Activated T-helper 1 cell treated with Interleukin-2 at 50 U/mL for 16 hours (primary cell): ENCODE results near the gene TSPAN15.

ENCODE experiments used
- DNase-seq: peaks from one replicate; pipeline ENCODE4 v3.0.0-alpha.2; 2020; ENCODE audit warnings: low read depth

The TSPAN15 gene

GRCh38 chr10:69466158-69466490 lies 14.9 kb downstream of the TSPAN15 start:
- DNase-seq = no peak

GRCh38 chr10:69466689-69467088 lies 15.4 kb downstream of the TSPAN15 start:
- no peak for DNase-seq

GRCh38 chr10:69467928-69468750 lies 16.9 kb downstream of the TSPAN15 start:
- no peak for DNase-seq

- DNase-seq = no peak
Measured at GRCh38 chr10:69468751-69469089, 17.5 kb downstream of the TSPAN15 start.

GRCh38 chr10:69469976-69470375 lies 18.7 kb downstream of the TSPAN15 start:
- DNase-seq = no peak

- DNase-seq = no peak
Measured at GRCh38 chr10:69470463-69471384, 19.5 kb downstream of the TSPAN15 start.

GRCh38 chr10:69472142-69472541 lies 20.9 kb downstream of the TSPAN15 start:
- DNase-seq = no peak

GRCh38 chr10:69472544-69472943 lies 21.3 kb downstream of the TSPAN15 start:
- no peak for DNase-seq

GRCh38 chr10:69473304-69473990 lies 22.2 kb downstream of the TSPAN15 start:
- no peak for DNase-seq

- no peak for DNase-seq
Measured at GRCh38 chr10:69474742-69475432, 23.6 kb downstream of the TSPAN15 start.

- no peak for DNase-seq
Measured at GRCh38 chr10:69475433-69475830, 24.2 kb downstream of the TSPAN15 start.

- DNase-seq = no peak
Measured at GRCh38 chr10:69477968-69478597, 26.8 kb downstream of the TSPAN15 start.

GRCh38 chr10:69479240-69480067 lies 28.2 kb downstream of the TSPAN15 start:
- DNase-seq = no peak

GRCh38 chr10:69480068-69480412 lies 28.8 kb downstream of the TSPAN15 start:
- no peak for DNase-seq

- no peak for DNase-seq
Measured at GRCh38 chr10:69481305-69481704, 30.0 kb downstream of the TSPAN15 start.

- DNase-seq = no peak
Measured at GRCh38 chr10:69481811-69482524, 30.7 kb downstream of the TSPAN15 start.

- DNase-seq = no peak
Measured at GRCh38 chr10:69483963-69484362, 32.7 kb downstream of the TSPAN15 start.

GRCh38 chr10:69484736-69485135 lies 33.5 kb downstream of the TSPAN15 start:
- DNase-seq = no peak

GRCh38 chr10:69486922-69487730 lies 35.9 kb downstream of the TSPAN15 start:
- DNase-seq = no peak
